NCI-H446 (cell line): ENCODE results near the gene FMO1.
"Not testable (repeated sequence)": the region's sequence is repeated elsewhere in the genome, so short reads cannot be mapped to it uniquely, and the experiment has no call there.

Experiments
- DNase-seq, 2 experiments: peaks; one replicate each; lab custom pipeline; 2025; lab: John Stamatoyannopoulos, UW

FMO1 gene

DNA sequence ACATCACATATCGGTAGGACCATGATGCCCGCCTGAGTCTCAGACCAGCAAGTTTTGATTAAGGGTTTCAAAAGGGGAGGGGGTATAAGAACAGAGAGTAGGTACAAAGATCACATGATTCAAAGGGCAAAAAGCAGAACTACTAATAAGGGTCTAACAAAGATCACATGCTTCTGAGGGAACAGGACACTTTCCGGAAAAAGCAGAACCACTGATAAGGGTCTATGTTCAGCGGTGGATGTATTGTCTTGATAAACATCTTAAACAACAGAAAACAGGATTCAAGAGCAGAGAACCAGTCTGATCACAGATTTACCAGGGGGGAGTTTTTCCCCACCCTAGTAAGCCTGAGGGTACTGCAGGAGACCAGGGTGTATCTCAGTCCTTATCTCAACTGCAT is 12.1 kb upstream of the FMO1 start:
- not testable (repeated sequence) for DNase-seq

DNA sequence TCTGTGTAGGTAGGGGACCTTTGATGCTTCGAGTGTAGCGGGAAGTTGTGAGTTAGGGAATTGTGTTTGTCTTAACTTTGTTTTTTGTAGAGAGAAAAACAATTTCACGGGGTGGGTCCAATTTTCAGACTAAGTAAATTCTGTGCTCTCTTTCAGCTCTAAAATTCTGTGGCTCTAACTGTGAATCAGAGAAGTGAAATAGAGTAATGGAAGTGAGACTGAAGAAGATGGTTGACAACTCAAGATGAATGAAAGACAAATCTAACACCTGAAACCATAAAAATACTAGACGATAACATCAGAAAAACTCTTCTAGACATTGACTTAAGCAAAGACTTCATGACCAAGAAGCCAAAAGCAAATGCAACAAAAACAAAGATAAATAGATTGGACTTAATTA is 4.4 kb upstream of the FMO1 start:
- no peak for DNase-seq

DNA sequence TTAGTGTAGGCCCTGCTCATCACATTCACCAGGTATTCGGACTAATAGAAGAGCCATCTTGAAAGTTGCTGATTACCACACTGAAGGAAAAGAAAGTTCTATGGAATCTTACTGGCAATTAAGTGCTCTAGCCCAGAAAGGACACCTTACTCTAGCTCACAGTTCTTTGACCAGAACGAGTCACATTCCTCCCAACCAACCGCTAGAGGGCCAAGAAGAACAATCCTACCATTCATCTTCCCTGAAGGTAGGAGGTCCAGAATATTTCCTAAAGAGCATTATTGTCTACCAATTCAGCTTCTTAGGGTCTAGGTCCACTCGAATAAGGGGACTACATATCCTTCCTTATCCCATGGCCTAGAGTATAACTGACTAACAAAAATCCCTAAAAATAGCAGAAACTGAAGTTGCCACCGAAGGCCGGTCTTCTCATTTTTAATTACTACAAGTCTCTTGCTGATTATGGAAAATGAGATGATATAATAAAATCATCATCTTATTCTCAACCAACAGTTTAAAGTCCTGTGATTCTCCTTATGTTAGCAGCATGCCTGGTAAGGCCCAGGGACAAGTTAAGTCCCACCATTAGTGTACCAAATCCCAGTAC is 2.7 kb upstream of the FMO1 start:
- peak in 1 of 2 experiments; percentile 40 for DNase-seq

DNA sequence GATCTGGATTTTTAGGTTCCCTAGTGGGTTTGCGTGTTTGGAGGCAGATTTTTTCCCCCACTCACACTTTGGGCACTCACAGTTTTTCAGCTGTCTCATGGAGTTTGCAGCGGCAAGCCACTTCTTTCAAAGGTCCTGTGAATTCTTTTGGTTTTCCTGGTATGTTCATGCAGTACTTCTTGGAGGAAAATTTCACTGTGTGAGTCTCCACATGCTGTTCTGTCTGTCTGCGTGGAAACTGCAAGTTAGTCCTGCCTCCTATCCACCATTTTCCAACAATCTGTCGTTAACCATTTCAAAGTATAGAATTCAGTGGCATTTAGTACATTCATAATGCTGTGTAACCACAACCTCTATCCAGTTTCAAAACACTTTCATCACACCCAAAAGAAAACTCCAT is 793 bp upstream of the FMO1 start:
- no peak for DNase-seq

DNA sequence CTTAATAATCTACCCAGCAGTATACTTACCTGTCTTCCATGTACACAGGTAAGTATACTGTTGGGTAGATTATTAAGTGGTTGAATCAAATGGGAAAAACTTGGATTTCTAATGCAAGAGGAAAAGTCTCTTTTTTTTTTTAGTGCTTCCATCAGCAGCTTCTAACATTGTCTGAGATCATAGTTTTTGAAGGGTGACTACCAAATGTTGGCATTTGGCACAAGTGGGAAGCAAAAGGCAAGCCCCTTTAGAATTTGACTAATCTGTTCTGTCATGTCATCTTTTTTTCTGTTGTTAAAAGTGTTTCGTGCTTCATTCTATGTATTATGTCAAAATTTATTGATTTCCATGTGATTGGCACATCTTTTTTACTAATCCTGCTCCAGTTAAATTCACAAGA is 547 bp downstream of the FMO1 start:
- no peak for DNase-seq

DNA sequence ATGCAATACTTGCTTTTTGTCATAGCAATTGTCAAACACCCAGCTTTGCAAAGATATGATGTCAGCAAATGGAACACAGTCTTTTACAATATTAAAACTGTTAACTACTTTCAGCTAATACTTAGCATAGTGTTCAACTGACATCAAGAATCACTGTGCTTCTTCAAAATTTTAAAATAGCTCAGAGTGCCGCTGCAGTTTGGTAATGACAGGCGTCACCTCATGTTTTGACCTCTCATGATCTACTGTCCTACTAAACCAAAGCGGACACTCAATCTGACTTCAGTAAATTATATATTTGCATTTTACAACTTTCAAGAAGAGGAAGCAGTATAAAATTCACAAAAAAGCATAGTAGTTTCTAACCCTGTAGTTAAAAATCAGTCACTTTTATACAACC is 2.0 kb downstream of the FMO1 start:
- DNase-seq: no peak

DNA sequence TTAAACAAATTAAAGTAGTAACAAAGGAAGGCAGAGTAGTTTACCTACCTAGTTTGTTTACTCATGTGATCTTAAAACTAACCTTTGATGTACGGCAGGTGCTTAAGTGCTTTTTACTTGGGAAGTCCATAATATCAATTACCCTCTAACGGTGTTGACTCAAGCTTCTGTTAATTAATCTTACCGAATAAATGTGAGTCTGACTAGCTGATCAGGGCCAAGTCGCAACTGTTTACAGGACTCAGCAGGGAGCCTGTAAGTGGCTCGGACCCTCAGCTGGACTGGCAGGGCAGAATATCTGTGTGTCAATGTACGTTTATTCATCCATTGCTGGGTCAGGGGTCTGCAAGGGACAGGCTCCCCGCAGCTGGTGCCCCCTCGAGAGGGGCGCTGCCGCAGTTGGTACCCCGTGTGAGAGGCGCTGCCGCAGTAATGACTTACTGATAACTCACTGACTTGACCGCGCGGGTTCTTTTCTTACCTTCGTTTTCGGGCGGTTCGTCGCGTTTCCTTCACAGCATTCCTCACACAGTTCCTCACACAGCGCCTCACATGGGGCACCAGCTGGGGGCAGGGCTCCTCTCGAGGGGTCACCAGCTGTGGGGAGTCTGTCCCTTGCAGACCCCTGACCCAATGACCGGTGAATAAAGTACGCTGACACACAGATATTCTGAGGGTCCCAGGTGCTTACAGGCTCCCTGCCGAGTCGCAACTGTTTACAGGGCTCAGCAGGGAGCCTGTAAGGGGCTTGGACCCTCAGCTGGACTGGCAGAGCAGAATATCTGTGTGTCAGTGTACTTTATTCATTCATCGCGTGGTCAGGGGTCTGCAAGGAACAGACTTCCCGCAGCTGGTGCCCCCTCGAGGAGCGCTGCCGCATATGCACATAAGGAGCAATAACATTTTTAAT is 3.0 kb downstream of the FMO1 start:
- DNase-seq: no peak

DNA sequence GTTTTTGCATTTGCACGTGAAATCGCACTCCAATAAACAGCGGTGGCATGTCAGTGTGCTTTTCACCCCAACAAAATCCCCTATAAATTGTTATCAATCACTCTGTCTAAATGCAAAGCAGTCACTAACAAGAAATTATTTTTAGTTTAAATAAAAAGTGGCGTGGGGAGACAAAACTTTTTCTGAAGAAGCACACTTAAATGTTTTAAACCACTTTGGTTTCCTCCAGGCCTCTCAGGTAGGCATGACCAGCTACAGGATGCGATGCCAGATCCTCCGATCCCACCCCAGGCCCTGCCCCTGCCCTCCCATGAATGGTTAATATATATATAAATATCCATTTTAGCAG is 3.6 kb downstream of the FMO1 start:
- DNase-seq: no peak

DNA sequence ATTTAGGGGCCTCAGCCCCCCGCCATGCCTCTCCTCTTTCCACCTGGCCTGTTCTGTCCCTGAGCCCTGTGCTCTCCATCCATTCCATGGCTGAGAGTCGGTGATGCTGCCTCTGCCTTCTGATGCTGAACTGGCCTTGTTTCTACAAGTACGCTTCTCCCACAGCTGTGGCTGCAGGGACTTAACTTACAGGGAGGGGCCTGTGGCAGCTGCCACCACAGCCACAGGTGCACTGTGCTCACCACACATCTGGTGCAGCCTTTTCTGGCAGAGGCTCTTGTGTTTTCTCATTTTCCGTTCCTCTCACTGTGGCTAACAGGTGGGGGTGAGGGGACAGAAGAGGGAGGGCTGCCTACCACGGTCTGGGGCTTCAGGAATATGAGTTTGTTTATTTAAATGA is 4.2 kb downstream of the FMO1 start:
- no peak for DNase-seq

DNA sequence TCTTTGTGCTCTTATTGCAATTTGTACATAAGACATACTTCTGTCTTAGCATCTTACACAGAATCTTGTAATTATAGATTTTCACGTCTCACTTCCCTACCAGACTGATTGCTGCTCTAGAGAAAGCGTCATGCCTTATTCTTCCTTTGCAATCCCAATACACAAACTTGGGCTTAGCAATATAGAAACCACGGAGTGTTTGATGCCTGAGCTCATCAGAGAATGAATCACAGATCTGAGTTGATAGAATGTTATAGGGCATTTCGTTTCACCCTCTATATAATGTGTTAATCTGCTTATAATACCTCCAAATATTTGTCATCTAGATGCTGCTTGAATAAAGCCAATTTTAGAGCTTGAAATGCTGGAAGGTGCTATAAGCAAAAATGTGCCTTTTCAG is 6.6 kb downstream of the FMO1 start:
- DNase-seq: no peak

DNA sequence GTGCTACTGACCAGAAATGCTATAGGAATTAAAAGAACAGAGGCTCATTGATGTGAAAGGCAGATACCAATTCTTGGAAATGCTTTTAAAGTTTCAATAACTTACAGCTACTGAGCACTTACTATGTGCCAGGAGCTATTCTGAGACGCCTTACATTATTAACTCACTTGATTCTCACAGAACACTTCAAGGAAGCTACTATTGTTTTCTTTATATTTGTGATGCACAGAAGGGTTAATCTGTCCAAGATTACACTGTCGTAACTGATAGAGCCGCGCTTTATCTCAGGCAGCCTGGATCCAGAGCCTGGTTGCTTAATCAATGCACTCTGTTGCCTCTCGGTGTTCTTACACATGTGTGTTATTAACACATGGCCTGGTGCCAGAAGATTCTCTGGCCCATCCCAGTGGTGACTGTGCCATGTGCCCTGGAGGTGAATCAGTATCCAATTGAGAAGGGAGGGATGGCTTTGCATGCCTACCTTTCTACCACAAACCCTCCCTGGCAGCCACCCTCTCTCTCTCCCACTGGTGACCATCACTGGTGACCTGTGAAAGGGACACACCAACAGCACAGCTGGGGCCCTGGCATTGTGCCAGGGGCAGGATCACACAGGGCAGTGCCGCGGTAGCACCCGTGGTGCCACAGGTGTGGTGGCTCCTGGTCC is 8.8 kb downstream of the FMO1 start:
- DNase-seq: no peak

DNA sequence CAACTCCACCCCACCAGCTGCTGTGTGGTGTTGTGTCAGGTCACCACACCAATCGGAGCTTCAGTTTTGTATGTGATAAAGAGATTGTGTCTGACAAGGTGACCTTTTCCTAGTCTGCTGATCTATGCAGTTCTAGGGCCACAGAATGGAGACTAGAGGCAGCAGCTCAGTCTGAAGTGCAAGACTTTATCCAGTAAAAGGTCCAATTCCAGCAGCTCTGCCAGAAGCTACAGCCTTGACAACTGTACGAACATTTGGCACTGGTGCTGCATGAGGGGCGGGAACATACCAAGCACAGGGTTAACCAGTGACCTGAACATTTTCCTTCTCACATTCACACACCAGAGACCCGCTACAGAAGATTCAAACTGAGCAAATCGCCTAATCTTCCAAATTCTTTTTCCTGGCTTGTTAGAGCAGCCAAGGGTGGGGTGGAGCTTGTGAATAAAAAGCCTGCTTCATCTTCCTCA is 9.3 kb downstream of the FMO1 start:
- no peak for DNase-seq

DNA sequence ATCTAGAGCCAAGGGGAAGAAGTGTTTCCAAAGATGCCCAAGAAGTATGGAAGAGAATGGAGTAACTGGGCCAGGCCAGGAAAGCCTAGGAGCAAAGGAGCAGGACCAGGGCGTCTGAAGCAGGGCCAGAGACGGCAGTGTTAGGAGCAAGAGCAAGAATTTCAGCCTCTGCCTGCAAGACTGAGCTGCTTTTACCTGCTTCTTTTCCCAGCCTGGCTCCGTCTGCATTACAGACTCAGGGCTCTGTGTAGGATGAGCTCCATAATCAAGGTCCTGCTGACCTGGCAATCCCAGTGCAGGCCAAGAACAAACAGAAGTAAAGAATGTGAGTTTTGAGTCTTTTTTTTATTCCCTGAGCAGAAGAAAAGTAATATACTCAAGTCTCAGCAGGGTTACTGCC is 10.1 kb downstream of the FMO1 start:
- no peak for DNase-seq

DNA sequence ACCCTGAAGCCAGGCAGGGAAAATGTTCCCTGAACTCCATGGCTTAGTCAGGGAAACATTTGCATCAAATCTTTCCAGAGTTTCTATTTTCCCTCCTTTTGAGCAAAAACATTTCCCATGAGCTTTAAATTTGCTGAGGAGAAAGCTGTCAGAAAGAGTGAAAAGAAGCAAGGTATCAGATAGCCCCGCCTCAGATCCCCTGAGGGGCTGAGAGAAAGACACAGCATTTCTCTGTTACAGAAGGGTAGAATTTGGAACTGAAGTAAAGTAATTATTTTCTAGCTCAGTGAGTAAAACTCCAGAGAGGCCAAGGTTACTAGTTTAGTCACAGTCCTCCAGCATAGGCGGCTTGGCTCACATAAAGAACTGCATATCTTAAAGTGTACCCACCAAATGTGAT is 10.6 kb downstream of the FMO1 start:
- no peak for DNase-seq

DNA sequence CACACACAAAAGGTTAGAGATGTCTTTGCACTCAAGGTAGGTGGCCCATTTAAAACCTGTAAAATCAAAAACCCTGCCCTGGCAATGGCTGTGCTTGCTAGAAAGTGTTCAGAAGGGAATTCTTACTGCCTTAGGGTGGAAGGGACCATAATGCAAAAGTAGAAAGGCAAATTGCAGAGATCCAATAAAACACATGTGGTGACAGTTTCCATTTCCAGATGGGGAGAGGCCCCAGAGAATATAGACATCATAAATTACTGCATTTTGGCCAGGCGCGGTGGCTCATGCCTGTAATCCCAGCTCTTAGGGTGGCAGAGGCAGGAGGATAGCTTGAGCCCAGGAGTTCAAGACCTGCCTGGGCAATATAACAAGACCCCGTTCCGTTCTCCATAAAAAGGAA is 13.0 kb downstream of the FMO1 start:
- DNase-seq: no peak

DNA sequence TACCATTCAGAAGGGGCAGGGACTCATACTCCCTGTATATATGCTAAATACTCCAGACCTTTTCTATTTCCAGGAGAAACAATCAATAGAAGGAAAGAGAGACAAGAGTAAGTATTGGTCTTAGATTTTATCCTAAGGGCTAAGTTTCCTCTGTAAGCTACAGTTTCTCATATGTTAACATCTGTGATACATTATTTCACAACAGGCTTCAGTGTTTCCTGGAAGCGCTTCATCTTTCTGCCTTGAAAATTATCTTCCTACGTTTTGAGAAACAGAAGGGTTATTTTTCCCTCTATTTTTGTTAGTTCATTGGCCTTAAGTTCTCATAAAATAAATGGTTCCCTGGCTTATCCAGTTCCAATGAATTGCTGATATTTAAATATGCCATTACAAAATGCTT is 15.6 kb downstream of the FMO1 start:
- DNase-seq: no peak

DNA sequence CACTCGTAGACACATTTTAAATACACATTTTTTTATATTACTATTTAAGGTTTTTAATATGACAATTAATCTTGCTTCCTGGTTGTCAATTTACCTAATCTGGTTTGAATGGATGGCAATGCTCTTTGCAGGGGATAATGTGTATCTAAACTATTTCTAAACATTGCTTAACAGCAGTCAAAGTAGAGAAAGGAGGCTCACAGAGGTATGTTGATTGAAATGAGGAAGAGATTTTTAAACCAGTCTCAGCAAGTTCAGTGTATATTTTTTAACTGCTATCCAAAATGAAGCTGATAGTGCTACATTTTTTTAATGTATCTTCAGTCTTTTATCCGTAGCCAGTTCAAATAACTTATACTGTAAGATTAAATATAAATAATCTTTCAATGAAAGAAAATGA is 17.4 kb downstream of the FMO1 start:
- DNase-seq: no peak

DNA sequence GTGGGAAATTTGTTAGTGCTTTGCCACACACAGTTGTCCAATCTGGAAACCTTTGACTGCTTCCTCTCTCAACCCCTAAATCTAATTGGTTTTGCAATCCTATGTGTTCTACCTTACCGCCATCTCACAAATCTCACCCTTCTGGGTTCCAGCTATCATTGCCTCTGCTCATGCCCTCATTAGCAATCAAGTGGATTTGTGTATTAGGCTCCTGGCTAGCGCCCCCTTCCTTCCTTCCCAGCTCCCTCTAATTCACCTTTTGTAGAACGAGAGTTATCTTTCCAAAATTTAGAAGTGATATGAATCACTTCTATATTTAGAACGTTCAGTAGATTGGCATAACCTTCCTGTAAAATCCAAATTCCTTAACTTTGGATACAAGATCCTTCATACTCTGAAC is 18.6 kb downstream of the FMO1 start:
- no peak for DNase-seq

DNA sequence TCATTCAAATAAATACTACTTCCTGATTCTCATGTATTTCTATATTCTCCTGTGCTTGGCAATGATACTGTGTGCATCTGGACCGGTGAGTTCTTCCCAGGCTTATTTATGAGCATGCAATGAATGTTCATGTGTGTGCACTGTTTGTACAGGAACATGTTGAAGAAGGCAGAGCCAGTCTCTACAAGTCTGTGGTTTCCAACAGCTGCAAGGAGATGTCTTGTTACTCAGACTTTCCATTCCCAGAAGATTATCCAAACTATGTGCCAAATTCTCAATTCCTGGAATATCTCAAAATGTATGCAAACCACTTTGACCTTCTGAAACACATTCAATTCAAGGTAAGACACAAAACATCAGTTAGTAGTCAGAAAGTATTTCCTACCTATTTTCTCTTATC is 19.1 kb downstream of the FMO1 start:
- DNase-seq: no peak

DNA sequence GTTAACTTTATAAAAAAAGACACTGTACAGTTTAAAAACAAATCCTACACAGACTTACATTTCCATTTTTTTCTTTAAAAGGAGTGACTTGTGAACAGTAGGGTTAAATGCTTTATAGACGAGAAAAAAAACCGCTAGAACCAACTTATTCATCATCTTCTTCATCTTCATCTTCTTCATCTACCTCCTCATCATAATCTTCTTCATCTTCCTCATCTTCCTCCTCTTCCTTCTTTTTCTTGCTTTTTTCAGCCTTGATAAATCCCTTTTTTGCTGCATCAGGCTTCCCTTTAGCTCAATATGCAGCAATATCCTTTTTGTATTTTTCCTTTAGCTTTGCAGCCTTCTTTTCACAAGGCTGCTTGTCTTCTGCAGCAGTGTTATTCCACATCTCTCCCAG is 22.5 kb downstream of the FMO1 start:
- DNase-seq: no peak

DNA sequence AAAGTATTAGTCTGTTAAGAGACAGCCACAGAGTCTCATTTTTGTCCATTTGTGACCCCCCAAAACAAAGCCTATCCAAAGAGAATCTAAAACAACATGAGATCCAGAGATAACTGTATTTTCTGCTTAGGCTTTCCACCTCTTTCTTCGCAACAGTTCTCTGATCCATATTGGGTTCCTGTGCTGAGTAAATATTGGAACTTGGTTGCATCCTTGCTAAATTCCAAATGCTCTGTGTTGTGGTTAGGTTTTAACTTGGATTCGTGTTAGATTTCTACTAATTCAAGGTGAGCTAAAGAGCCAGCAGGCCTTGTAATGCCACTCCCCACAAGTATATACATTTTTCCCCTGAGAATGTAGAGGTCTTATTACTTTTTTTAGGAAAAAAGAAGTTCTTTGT is 29.2 kb downstream of the FMO1 start:
- DNase-seq: no peak

DNA sequence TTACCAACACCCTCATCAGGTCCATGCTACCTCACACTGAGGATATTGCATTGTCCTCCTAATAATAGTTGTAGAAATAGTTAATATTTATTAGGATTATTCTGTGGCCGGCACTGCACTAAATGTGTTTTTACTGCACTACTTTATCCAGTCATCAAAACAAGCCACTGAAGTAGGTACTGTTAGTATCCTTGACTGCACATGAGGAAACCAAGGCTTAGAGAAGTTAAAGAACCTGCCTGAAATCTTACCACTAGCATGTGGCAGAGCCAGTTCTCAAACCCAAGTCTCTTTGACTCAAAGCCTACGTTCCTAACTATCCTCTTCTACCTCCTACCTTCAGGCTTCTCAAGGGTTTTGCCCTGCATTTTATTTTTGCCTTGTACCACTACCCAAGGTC is 30.9 kb downstream of the FMO1 start:
- DNase-seq: no peak

DNA sequence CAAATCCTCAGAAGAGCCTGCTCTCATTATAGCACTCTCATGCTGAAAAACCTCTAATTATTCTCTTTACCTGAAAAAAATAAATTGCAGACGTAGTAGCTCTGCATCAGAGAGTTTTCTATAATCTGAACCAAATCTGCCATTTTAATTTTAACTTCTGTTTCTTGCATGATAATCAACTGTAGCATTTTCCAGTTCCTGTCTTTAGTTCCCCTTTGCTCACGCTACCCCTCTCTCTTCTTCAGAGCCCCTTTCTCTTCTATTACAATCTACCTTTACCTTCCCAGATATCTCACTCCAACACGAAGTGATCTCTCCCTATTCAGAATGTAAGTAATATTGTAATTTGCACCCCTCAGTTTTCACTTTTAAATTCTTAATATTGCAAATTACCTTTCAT is 31.4 kb downstream of the FMO1 start:
- DNase-seq: no peak
